GM12891 (cell line): ENCODE measurements around the gene RIN3.

ENCODE experiments used
- DNase-seq: peaks from one replicate; pipeline ENCODE4 v3.0.0; 2011; ENCODE audit warnings: low spot score; ENCODE audit not compliant: insufficient read length
- FAIRE-seq: peaks from 2 replicates; lab custom pipeline; 2011; peaks lifted over from hg19 to GRCh38; lab: Jason Lieb, UNC
- PAX5 ChIP-seq: IDR thresholded peaks from 2 replicates; pipeline ENCODE4 v1.6.1; 2011; ENCODE audit warnings: low read length, moderate library complexity, mild to moderate bottlenecking; ENCODE audit not compliant: insufficient read depth, severe bottlenecking
- POLR2A ChIP-seq: IDR thresholded peaks from 2 replicates; pipeline ENCODE4 v1.6.1; 2011; ENCODE audit warnings: low read depth, low read length, control low read depth
- POLR2AphosphoS5 ChIP-seq: IDR thresholded peaks from 2 replicates; pipeline ENCODE4 v1.6.1; 2011; ENCODE audit warnings: low read depth, low read length, control low read depth
- POU2F2 ChIP-seq: IDR thresholded peaks from 2 replicates; pipeline ENCODE4 v1.6.1; 2011; ENCODE audit warnings: low read depth, mild to moderate bottlenecking, control low read depth, low read length, moderate library complexity
- SPI1 ChIP-seq: IDR thresholded peaks from 2 replicates; pipeline ENCODE4 v1.6.1; 2011; ENCODE audit warnings: low read depth, low read length, control low read depth
- TAF1 ChIP-seq: IDR thresholded peaks from 2 replicates; pipeline ENCODE4 v1.6.1; 2011; ENCODE audit warnings: low read depth, low read length, control low read depth

Gene RIN3

GRCh38 chr14:92658160-92658559, 144.6 kb downstream of the RIN3 start:
- TF ChIP-seq POU2F2 = no peak
- TF ChIP-seq POLR2AphosphoS5 = no peak
- no peak for TF ChIP-seq TAF1
- TF ChIP-seq POLR2A = no peak
- TF ChIP-seq SPI1 = no peak
- TF ChIP-seq PAX5 = no peak
- no peak for FAIRE-seq

GRCh38 chr14:92658684-92659083, 145.1 kb downstream of the RIN3 start:
- TF ChIP-seq POLR2A (no peak), POLR2AphosphoS5 (no peak), TAF1 (no peak), SPI1 (no peak), POU2F2 (no peak), PAX5 (no peak)
- DNase-seq (no peak), FAIRE-seq (no peak)

More at GRCh38 chr14:92658160-92658559, 144.6 kb downstream of the RIN3 start:
- no peak for DNase-seq

GRCh38 chr14:92659765-92660561, 146.4 kb downstream of the RIN3 start:
- TF ChIP-seq POLR2AphosphoS5 = no peak
- no peak for TF ChIP-seq PAX5
- TF ChIP-seq POLR2A = no peak
- no peak for TF ChIP-seq TAF1
- TF ChIP-seq POU2F2 = no peak
- peak; percentile 68 for TF ChIP-seq SPI1
- FAIRE-seq = peak; percentile 80
- no peak for DNase-seq

DNA sequence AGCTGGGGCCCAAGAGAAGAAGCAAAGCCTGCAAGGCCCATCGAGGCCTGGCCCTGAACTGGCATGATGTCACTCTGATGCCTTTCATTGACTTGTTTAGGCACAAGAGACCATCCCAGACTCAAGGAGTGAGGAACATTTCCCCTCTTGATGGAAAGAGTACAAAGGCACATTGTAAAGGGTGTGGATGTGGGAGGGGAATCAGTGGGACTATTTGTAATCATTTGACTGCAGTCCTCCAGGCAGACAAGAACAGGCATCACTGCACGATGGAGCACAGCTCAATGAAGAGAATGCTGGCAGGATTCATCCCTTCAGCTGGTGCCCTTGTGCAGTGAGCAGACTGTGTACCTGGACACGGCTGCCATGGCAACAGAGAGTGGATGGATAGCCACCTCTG, 147.0 kb downstream of the RIN3 start:
- TF ChIP-seq PAX5 (no peak), POLR2AphosphoS5 (no peak), SPI1 (no peak), POU2F2 (no peak), TAF1 (no peak)
- no peak for DNase-seq
- no peak for FAIRE-seq

- FAIRE-seq = no peak
- TF ChIP-seq PAX5 (no peak), SPI1 (no peak), POLR2A (no peak), POU2F2 (no peak), TAF1 (no peak), POLR2AphosphoS5 (no peak)
- DNase-seq = no peak
These were observed 149.5 kb downstream of the RIN3 start for GRCh38 chr14:92663049-92663448.

DNA sequence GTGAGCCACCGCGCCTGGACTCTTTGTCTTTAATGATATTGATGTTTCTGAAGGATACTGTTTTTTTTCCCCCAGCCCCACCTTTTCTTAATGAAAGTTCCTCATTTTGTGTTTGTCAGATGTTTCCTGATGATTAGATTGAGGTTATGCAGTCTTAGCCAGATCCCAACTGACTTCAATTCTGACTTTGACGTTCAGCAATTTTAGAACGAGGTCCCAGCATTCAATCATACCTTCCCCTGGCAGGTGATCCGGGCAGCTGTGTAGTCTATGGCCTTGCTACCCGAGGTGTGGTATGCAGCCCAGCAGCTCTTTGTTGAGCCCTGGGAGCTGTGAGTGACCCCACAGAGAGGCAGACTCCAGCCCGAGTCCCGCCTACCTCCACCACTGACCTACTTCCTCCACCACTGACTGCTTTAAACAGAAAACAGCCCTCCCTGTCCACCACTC, 152.1 kb downstream of the RIN3 start:
- TF ChIP-seq SPI1 (no peak), POLR2A (no peak), TAF1 (no peak)
- DNase-seq (no peak), FAIRE-seq (peak; percentile 86)

GRCh38 chr14:92666251-92666650, 152.7 kb downstream of the RIN3 start:
- DNase-seq (no peak), FAIRE-seq (no peak)
- TF ChIP-seq TAF1 = no peak
- TF ChIP-seq PAX5 = no peak
- no peak for TF ChIP-seq POLR2A
- no peak for TF ChIP-seq POLR2AphosphoS5
- TF ChIP-seq SPI1 = no peak
- TF ChIP-seq POU2F2 = no peak

DNA sequence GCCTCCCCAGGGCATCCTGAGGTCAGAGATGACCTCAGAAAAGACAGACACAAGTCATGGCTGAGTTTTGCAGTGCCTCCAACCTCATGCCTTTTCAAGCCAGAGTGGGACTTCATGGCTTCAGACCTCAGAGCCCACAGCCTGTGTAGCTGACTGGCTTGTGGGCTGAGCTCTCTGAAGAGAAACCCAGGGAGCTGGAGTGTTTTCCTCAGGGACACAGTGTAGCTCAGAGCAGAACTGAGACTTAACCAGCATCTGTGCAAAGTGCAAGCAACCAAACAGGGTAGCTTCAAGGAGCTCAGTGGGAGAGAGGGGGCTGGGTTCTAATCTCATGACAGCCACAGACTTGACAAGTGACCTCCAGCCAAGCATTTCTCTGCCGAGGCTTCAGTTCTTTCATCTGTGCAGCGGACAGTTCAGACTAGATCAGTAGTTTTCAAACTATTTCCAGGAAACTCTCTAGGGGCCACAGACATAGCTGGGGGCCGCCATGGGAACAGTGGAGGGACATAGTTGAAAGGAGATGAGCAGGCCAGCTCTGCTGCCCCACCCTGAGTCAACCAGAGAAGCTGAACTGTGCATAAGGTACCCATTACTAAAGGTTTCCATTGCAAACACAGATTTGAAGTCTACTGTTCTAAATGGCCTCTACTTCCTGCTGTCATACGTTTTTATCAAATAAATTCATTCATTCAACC, 154.8 kb downstream of the RIN3 start:
- FAIRE-seq = no peak
- DNase-seq = no peak
- no peak for TF ChIP-seq POLR2AphosphoS5
- TF ChIP-seq TAF1 = no peak
- no peak for TF ChIP-seq PAX5
- TF ChIP-seq POU2F2 = no peak
- TF ChIP-seq SPI1 = no peak
- no peak for TF ChIP-seq POLR2A

DNA sequence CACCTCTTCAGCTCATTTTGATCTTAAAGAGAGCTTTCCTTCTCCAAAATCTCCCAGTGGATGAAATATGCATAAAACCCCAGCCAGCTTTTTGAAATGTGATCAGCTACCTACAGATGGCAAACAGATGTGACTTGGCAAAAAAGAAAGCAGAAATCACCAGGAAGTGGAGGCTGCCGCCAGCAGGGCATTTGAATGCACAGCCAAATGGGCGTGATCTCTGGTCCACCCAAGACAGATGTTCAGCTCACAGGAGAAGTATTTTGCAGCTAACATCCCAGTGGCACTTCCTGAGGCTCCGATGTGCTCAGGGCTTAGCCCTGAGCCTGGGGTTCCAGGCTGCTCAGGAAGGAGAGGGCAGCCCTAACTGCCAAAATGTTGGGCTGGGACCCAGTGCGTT, 156.6 kb downstream of the RIN3 start:
- FAIRE-seq = peak; percentile 73
- TF ChIP-seq POLR2AphosphoS5 (no peak), POLR2A (no peak), PAX5 (no peak), SPI1 (no peak), TAF1 (no peak), POU2F2 (no peak)
- no peak for DNase-seq
